Natural killer cell treated with Interleukin-12 subunit alpha and Interleukin-12 subunit beta and Interleukin-15 and Interleukin-18, amount 100 ng/mL, for 72 hours (primary cell): ENCODE measurements around the gene SETDB2. TPM values are rescaled to one million over a fixed set of nuclear protein-coding genes. Genes with fewer than 3 reads are reported as not detected.
A peak's percentile ranks its signal among the peaks of the same experiment; 100 is the strongest.

Experiments
- ATAC-seq, 2 donors: fragments of 150-1000 bp; cut with Tn5 transposase in 1 of 2; sonication (Bioruptor Pico), chemical (Tn5 transposase) in 1 of 2; 2 replicates each; pipeline ENCODE4 v1.10.0; 2021
- DNase-seq: peaks from one replicate; pipeline ENCODE4 v3.0.0; 2022; ENCODE audit warnings: low spot score
- H3K27ac Mint-ChIP-seq, 2 donors: 1 replicate in 1 of 2; 2 replicates in 1 of 2; pipeline ENCODE4 v1.8.0; 2022; ENCODE audit warnings: mixed read lengths in 2 of 2, mild to moderate bottlenecking in 1 of 2, moderate library complexity in 1 of 2
- H3K27me3 Mint-ChIP-seq, 2 donors: 1 replicate in 1 of 2; 2 replicates in 1 of 2; pipeline ENCODE4 v1.8.0; 2022; ENCODE audit warnings: mixed read lengths in 2 of 2
- H3K36me3 Mint-ChIP-seq: one replicate; pipeline ENCODE4 v1.8.0; 2022; ENCODE audit warnings: mixed read lengths
- H3K4me1 Mint-ChIP-seq, 2 donors: 1 replicate in 1 of 2; 2 replicates in 1 of 2; pipeline ENCODE4 v1.8.0; 2022; ENCODE audit warnings: low read depth in 2 of 2, mixed read lengths in 2 of 2, mild to moderate bottlenecking in 1 of 2
- H3K4me3 Mint-ChIP-seq: one replicate; pipeline ENCODE4 v1.8.0; 2022; ENCODE audit warnings: mixed read lengths
- H3K9me3 Mint-ChIP-seq: 2 replicates; pipeline ENCODE4 v1.8.0; 2022; ENCODE audit warnings: mixed read lengths
- total RNA-seq, 2 donors: library from RNA; stranded (reverse); gene quantifications; one replicate each; pipeline ENCODE4 v1.2.3, GENCODE V29; 2022

Gene SETDB2
- total RNA-seq, 2 donors from 2014 or later, result 9.8 to 14.0 TPM

GRCh38 chr13:49412749-49413148 lies 31.3 kb upstream of the SETDB2 start:
- Mint-ChIP-seq H3K9me3 (no peaks in the 10 kb centered on the region), H3K27ac (no peak overlapping the region), H3K4me3 (no peak overlapping the region), H3K27me3 (no peaks in the 10 kb centered on the region), H3K36me3 (no peaks in the 10 kb centered on the region), H3K4me1 (no peaks in the 10 kb centered on the region)
- no peak for DNase-seq
- no peak for ATAC-seq

DNA sequence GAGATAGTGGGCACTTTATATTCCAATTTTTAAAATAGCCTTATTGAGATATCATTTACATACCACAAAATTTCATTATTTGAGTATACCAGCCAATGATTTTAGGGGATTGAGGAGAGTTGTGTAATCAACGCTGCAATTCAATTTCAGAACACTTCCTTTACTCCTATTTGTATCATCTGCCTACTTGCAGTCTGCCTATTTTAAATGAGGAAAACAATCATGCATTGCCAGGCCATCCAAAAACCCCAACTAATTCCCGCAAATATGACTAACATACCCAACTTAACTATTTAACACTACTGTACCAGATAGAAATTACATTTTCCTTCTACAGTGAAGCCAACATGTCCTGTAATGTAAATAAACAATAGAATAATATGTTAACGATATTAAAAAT lies 26.9 kb upstream of the SETDB2 start:
- DNase-seq (no peak), ATAC-seq (no peak)
- H3K9me3 Mint-ChIP-seq, result no peaks in the 10 kb centered on the region
- no peak overlapping the region for H3K4me3 Mint-ChIP-seq
- H3K27me3 Mint-ChIP-seq, result no peaks in the 10 kb centered on the region
- H3K27ac Mint-ChIP-seq, result no peak overlapping the region
- no peaks in the 10 kb centered on the region for H3K36me3 Mint-ChIP-seq
- H3K4me1 Mint-ChIP-seq, result no peaks in the 10 kb centered on the region

- no peak overlapping the region for H3K27ac Mint-ChIP-seq
- no peaks in the 10 kb centered on the region for H3K9me3 Mint-ChIP-seq
- H3K4me3 Mint-ChIP-seq, result no peak overlapping the region
- ATAC-seq (no peak), DNase-seq (no peak)
- H3K27me3 Mint-ChIP-seq, result no peaks in the 10 kb centered on the region
- H3K4me1 Mint-ChIP-seq, result no peaks in the 10 kb centered on the region
- no peaks in the 10 kb centered on the region for H3K36me3 Mint-ChIP-seq
Observed at GRCh38 chr13:49418206-49418605, 25.9 kb upstream of the SETDB2 start.

- Mint-ChIP-seq H3K9me3 (no peaks in the 10 kb centered on the region), H3K36me3 (no peaks in the 10 kb centered on the region), H3K27ac (no peak overlapping the region), H3K27me3 (no peaks in the 10 kb centered on the region), H3K4me3 (no peak overlapping the region), H3K4me1 (no peaks in the 10 kb centered on the region)
- ATAC-seq (no peak), DNase-seq (no peak)
Observed at GRCh38 chr13:49419276-49419675, 24.8 kb upstream of the SETDB2 start.

DNA sequence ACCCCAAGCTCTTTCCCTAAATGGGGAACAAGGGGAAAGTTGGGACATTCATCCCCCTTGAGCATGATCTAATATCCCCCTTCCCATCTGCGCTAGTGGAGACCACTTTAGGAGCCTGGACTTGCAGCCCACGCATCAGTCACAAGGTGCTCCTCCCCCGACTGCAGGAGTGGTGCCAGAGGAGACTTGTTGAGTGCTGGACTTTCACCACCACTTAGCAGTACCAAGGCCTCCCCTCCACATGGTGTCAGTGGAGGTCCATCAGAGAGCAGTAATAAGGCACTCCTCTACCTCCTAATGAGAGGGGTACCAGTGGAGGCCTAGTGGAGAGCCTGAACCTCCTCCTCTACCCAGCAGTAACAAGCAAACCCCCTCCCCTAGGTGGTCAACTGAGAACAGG lies 22.7 kb upstream of the SETDB2 start:
- DNase-seq, result no peak
- H3K27me3 Mint-ChIP-seq, result no peaks in the 10 kb centered on the region
- no peaks in the 10 kb centered on the region for H3K4me1 Mint-ChIP-seq
- no peaks in the 10 kb centered on the region for H3K9me3 Mint-ChIP-seq
- H3K4me3 Mint-ChIP-seq, result no peak overlapping the region
- H3K27ac Mint-ChIP-seq, result no peak overlapping the region
- no peaks in the 10 kb centered on the region for H3K36me3 Mint-ChIP-seq
- ATAC-seq, result peak; percentile 64 to 66

DNA sequence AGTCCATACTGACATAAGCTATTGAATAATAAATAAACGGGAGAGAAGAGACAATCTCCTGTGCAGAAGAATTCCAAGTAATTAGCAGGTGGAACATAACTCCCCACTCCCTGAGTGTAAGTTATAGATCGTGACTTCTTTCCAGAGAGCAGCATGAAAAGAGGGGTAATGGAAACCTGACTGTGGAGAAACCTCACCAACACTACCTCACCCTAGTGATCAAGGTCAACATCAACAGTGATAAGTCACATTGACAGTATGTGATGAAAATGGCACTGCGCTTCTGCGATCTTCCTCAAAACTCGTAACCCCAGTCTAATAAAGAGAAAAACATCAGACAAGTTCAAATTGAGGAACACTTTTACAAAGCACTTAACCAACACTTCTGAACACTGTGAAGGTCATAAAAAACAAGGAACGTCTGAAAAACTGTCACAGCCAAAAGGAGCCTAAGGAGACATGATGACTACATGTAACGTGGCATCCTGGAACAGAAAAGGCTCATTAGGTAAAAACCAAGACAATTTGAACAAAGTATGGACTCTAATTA lies 20.0 kb upstream of the SETDB2 start:
- DNase-seq (no peak), ATAC-seq (no peak)
- Mint-ChIP-seq H3K9me3 (no peaks in the 10 kb centered on the region), H3K27me3 (no peaks in the 10 kb centered on the region), H3K36me3 (no peaks in the 10 kb centered on the region), H3K4me3 (no peak overlapping the region), H3K27ac (no peak overlapping the region), H3K4me1 (no peaks in the 10 kb centered on the region)

DNA sequence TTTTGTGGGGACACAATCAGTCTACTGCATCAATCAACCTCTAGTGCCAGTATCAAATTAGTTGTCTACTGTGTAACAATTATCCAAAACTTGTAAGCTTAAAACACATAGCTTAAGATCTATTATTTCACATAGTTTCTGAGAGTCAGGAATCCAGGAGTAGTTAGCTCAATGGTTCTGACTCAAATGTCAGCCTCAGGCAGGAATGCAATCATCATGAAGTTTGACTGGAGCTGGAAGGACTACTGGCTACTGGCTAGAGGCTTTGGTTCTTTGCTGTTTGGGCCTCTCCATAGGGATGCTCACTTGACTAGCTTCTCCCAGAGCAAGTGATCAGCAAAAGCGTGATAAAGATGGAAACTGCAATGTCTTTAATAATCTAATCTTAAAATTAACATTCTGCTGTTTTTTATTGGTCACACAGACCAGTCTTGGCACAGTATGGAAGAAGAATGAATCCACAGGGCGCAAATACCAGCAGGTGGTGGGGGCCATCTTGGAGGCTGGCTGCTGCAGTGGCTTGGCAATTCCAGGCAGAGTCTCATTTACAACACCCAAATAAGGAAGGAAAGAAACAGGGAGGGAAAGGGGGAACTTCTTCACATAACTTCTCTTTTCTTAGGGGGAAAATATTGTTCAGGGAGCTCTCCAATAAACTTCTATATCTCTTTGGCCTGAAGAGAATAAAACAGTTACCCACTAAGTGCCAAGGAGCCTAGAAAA lies 15.9 kb upstream of the SETDB2 start:
- no peaks in the 10 kb centered on the region for H3K27me3 Mint-ChIP-seq
- DNase-seq, result no peak

DNA sequence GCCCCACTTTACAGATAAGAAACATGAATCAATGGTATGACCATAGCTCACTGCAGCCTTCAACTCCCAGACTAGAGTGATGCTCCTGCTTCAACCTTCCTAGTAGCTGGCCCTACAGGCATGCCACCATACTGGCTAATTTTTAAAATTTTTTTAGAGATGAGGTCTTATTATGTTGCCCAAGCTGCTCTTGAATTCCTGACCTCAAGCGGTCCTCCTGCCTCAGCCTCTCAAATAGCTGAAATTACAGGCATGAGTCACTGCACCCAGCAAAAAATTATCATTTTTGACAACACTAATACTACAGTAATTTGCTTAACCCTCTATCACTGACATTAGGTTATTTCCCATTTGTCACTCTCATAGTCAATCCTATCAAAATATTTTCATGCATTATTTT lies 15.0 kb upstream of the SETDB2 start:
- Mint-ChIP-seq H3K27ac (no peak overlapping the region), H3K4me3 (no peak overlapping the region), H3K9me3 (no peaks in the 10 kb centered on the region), H3K36me3 (no peaks in the 10 kb centered on the region), H3K27me3 (no peaks in the 10 kb centered on the region), H3K4me1 (no peaks in the 10 kb centered on the region)
- DNase-seq (no peak), ATAC-seq (no peak)

More for the DNA sequence above, 15.9 kb upstream of the SETDB2 start:
- ATAC-seq, result no peak
- Mint-ChIP-seq H3K4me3 (no peak overlapping the region), H3K4me1 (no peaks in the 10 kb centered on the region), H3K9me3 (no peaks in the 10 kb centered on the region), H3K36me3 (no peaks in the 10 kb centered on the region), H3K27ac (no peak overlapping the region)

GRCh38 chr13:49435992-49436391 lies 8.1 kb upstream of the SETDB2 start:
- H3K4me1 Mint-ChIP-seq, result peaks cover 0 to 4% of the 10 kb centered on the region in 2 donors
- no peaks in the 10 kb centered on the region for H3K9me3 Mint-ChIP-seq
- ATAC-seq (no peak), DNase-seq (no peak)
- H3K27me3 Mint-ChIP-seq, result no peaks in the 10 kb centered on the region
- no peaks in the 10 kb centered on the region for H3K36me3 Mint-ChIP-seq
- H3K4me3 Mint-ChIP-seq, result no peak overlapping the region
- H3K27ac Mint-ChIP-seq, result no peak overlapping the region

- no peaks in the 10 kb centered on the region for H3K9me3 Mint-ChIP-seq
- H3K4me3 Mint-ChIP-seq, result no peak overlapping the region
Observed at GRCh38 chr13:49436890-49437289, 7.2 kb upstream of the SETDB2 start.

GRCh38 chr13:49437705-49438104 lies 6.4 kb upstream of the SETDB2 start:
- DNase-seq, result no peak
- H3K9me3 Mint-ChIP-seq, result no peaks in the 10 kb centered on the region
- no peak overlapping the region for H3K4me3 Mint-ChIP-seq
- no peak for ATAC-seq
- H3K4me1 Mint-ChIP-seq, result peaks cover 0 to 10% of the 10 kb centered on the region in 2 donors
- H3K27ac Mint-ChIP-seq, result no peak overlapping the region
- no peaks in the 10 kb centered on the region for H3K27me3 Mint-ChIP-seq
- no peaks in the 10 kb centered on the region for H3K36me3 Mint-ChIP-seq

More at GRCh38 chr13:49436890-49437289, 7.2 kb upstream of the SETDB2 start:
- Mint-ChIP-seq H3K27me3 (no peaks in the 10 kb centered on the region), H3K27ac (no peak overlapping the region), H3K36me3 (no peaks in the 10 kb centered on the region), H3K4me1 (peaks cover 0 to 5% of the 10 kb centered on the region in 2 donors)
- ATAC-seq (no peak), DNase-seq (no peak)

DNA sequence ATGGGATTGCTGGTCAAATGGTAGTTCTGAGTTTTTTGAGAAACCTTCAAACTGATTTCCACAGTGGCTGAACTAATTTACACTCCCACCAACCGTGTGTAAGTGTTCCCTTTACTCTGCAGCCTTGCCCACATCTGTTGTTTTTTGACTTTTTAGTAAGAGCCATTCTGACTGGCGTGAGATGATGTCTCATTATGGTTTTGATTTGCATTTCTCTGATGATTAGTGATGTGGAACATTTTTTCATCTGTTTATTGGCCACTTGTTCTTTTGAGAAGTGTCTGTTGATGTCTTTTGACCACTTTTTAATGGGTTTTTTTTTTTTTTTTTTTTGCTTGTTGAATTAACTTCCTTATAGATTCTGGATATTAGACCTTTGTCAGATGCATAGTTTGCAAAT lies 4.5 kb upstream of the SETDB2 start:
- DNase-seq (no peak), ATAC-seq (no peak)
- Mint-ChIP-seq H3K27ac (no peak overlapping the region), H3K36me3 (no peaks in the 10 kb centered on the region), H3K4me1 (peaks cover 14 to 16% of the 10 kb centered on the region in 2 donors), H3K27me3 (no peaks in the 10 kb centered on the region), H3K9me3 (no peaks in the 10 kb centered on the region), H3K4me3 (no peak overlapping the region)

DNA sequence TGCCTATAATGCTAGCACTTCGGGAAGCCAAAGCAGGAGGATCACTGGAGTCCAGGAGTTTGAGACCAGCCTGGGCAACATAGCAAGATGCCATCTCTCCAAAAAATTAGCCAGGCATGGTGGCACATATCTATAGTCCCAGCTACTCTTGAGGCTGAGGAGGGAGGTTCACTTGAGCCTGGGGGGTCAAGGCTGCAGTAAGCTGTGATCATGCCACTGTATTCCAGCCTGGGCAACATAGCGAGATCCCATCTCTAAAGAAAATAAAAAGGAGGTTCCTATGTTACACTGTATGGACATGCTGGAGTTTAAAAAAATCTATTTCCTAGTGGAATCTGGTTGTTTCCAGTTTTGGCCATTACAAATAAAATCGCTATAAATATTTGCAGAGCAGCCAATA lies 2.8 kb upstream of the SETDB2 start:
- DNase-seq, result no peak
- no peaks in the 10 kb centered on the region for H3K27me3 Mint-ChIP-seq
- no peak for ATAC-seq
- peaks cover 24% of the 10 kb centered on the region in 2 donors for H3K4me1 Mint-ChIP-seq
- peak overlapping the region; percentile 54 to 91 for H3K27ac Mint-ChIP-seq
- peak overlapping the region; percentile 58 for H3K4me3 Mint-ChIP-seq
- no peaks in the 10 kb centered on the region for H3K9me3 Mint-ChIP-seq
- H3K36me3 Mint-ChIP-seq, result no peaks in the 10 kb centered on the region

DNA sequence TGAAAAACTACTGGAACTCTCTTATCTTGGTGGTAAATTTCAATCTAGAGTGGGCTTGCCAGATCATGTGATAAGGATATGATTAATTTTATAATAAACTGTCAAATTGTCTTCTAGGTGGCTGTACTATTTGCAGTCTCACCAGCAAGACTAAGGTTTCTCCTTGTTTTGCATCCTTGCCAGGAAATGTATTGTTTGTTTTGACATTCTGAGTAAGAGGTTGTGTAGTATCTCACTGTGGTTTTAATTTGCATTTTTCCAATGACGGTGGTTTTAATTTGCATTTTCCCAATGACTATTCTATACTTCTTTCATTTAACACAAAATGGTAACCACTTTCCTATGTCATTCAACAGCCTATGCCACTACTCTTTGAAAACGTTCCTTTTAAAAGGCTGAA lies 2.2 kb upstream of the SETDB2 start:
- H3K9me3 Mint-ChIP-seq, result no peaks in the 10 kb centered on the region
- H3K4me3 Mint-ChIP-seq, result peak overlapping the region; percentile 58
- H3K36me3 Mint-ChIP-seq, result no peaks in the 10 kb centered on the region
- H3K27ac Mint-ChIP-seq, result peak overlapping the region; percentile 54 to 91
- no peak for DNase-seq
- peaks cover 28 to 29% of the 10 kb centered on the region in 2 donors for H3K4me1 Mint-ChIP-seq
- H3K27me3 Mint-ChIP-seq, result no peaks in the 10 kb centered on the region
- no peak for ATAC-seq

DNA sequence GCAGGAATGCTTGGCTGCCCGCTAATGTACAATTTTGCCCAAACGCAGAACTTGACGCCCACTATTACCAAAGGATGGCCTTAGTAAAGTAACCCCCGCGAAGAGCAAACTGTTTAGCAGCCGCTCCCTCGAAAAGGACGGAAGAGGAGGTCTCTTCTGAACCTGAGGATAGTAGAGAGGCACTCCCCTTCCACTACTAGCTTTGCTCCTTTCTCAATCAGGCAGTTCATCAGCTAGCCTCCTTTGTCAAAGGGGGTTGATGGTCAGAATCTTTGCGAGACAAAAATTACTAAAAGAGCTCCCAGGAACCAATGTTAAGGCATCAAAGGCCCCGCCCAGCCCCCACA lies 744 bp upstream of the SETDB2 start:
- Mint-ChIP-seq H3K4me1 (peaks cover 28 to 29% of the 10 kb centered on the region in 2 donors), H3K27ac (peak overlapping the region; percentile 91 to 96), H3K9me3 (no peaks in the 10 kb centered on the region), H3K4me3 (peak overlapping the region; percentile 93), H3K36me3 (no peaks in the 10 kb centered on the region), H3K27me3 (no peaks in the 10 kb centered on the region)
- DNase-seq (peak; percentile 62), ATAC-seq (no peak)
